Measurements from ENCODE around the gene GARNL3. TPM values are rescaled to one million over a fixed set of nuclear protein-coding genes. Genes with fewer than 3 reads are reported as not detected.

GARNL3 gene
- total and polyA plus RNA-seq, 2 experiments from 2014 or later = 24.8 to 34.2 TPM

- Histone ChIP-seq H3K4me3 (no peak overlapping the region), H3K27ac (peak overlapping the region; percentile 66), H3K9me3 (ENCODE audit: low read depth) (no peaks in the 10 kb centered on the region), H3K27me3 (no peaks in the 10 kb centered on the region), H3K36me3 (no peaks in the 10 kb centered on the region), H3K4me1 (ENCODE audit: low read depth) (peaks cover 12% of the 10 kb centered on the region)
- TF ChIP-seq CTCF (IDR thresholded peaks at IDR 0.05; ENCODE audit: low read depth, low read length) = no peak
- DNase-seq (ENCODE audit: low read depth in 1 of 2, low spot score in 1 of 2) = no peak
These were observed 23.2 kb upstream of the GARNL3 start for GRCh38 chr9:127241354-127241753.

DNA sequence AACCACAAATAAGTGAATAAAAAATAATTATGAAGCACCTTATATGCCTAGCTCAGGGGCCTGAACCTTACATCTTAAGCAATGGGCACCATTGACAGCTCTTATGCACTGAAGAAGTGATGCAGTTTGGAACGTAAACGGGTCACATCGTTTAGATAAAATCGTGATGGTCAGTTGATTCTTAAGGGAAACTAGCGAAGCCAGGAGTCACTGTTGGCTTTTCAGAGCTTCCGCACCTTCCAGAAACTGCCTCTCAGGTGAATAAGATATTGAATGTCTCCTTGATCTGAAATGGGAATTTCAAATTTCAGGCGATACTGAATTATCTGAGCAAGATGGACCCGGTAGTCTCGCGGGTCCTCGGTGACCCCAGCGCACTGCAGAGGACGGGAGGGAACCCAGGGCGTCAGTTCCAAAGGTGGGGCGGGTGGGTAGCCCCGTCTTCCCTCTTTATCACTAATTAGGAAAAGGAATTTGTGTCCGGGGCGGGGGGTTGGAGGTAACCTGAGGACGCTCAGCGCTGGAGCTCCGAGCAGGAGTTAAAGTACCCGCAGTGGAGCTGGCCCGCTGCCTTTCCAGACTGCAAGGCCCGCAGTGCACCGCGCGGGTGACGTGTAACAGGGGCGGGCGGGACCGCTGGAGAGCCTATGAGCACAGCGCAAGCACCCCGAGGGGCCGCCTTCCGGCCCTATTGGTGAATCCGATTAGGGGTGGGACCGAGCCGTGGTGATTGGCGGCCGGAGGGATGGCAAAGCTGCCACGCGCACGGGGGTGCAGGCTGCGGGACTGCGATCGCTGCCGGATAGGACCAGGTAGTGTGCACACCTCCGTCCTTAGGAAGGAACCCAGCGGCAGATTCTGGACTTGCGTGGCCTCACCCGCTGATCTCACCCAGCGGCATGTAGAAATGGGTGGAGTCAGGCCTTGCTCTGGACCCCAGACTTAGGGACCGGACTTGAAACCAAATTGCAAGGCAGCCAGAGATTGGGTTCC, 19.7 kb upstream of the GARNL3 start:
- TF ChIP-seq CTCF (IDR thresholded peaks at IDR 0.05; ENCODE audit: low read depth, low read length) = no peak

DNA sequence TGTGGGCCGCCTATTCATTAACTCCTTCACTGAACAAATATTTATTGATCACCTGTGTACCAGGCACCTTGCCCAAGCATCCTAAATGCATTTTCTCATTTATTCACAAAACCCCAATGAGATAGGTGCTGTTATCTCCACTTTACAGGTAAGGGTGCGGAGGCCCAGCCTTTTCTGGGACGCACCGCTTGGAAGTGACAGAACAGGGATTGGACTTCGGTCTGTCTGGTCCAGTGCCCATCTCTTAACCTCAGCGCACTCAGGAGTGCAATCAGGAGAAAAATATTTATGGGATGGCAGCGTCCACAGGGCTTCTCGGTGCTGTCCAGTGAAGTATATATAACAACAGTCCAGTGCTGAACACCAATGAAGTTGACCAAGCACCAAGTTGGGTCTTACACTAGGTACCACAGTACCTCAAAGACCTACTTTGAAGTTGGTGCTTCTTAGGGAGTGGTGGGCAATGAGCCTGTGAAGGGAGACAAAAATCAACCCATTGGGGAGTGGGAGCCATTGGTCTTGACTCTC, 18.9 kb upstream of the GARNL3 start:
- no peak overlapping the region for H3K27ac ChIP-seq
- no peaks in the 10 kb centered on the region for H3K9me3 ChIP-seq (ENCODE audit: low read depth)
- H3K4me3 ChIP-seq = peak overlapping the region; percentile 47
- no peak for DNase-seq (ENCODE audit: low read depth in 1 of 2, low spot score in 1 of 2)
- no peak for TF ChIP-seq CTCF (IDR thresholded peaks at IDR 0.05; ENCODE audit: low read depth, low read length)
- no peaks in the 10 kb centered on the region for H3K27me3 ChIP-seq
- H3K4me1 ChIP-seq (ENCODE audit: low read depth) = peaks cover 12% of the 10 kb centered on the region
- no peaks in the 10 kb centered on the region for H3K36me3 ChIP-seq

More for the DNA sequence above, 19.7 kb upstream of the GARNL3 start:
- Histone ChIP-seq H3K27ac (no peak overlapping the region), H3K36me3 (no peaks in the 10 kb centered on the region), H3K4me1 (ENCODE audit: low read depth) (peaks cover 12% of the 10 kb centered on the region), H3K27me3 (no peaks in the 10 kb centered on the region), H3K9me3 (ENCODE audit: low read depth) (no peaks in the 10 kb centered on the region), H3K4me3 (peak overlapping the region; percentile 47)
- DNase-seq (ENCODE audit: low read depth in 1 of 2, low spot score in 1 of 2) = peak; percentile 96 to 99

DNA sequence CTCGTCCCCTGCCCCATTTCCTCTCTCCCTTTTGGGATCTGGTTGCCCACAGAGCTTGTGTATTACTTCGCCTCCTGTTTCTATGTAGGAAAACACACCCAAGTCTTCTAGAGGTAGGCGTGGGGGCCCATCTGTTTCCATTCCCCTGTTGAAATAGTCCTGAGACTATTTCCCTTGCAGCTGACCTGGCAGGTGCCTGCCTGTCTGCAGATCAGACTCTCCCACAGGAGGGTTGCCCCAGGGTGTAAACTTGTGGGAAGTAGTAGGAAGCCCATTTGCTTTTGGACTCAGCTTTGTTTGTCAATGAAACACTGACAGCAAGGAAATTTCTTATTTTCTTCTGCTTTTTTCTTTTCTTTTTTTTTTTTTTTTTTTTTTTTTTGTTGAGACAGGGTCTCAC, 16.3 kb upstream of the GARNL3 start:
- Histone ChIP-seq H3K27ac (no peak overlapping the region), H3K4me3 (no peak overlapping the region), H3K36me3 (no peaks in the 10 kb centered on the region), H3K4me1 (ENCODE audit: low read depth) (no peaks in the 10 kb centered on the region), H3K27me3 (no peaks in the 10 kb centered on the region), H3K9me3 (ENCODE audit: low read depth) (no peaks in the 10 kb centered on the region)
- TF ChIP-seq CTCF (IDR thresholded peaks at IDR 0.05; ENCODE audit: low read depth, low read length) = no peak
- DNase-seq (ENCODE audit: low read depth in 1 of 2, low spot score in 1 of 2) = no peak

DNA sequence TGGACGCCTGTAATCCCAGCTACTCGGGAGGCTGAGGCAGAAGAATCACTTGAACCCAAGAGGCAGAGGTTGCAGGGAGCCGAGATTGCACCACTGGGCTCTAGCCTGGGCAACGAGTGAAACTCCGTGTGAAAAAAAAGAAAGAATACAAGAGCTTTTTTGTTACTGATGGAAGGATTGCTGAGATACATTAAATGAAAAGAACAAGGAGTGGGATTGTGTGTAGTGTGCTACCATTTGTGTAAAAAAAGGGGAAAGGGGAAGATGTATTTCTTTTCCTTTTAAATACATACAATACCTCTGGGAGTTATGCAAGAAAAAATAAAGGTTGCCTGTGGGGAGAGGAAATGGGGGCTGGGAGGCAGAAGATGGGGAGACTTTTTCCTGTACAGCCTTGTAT, 14.7 kb upstream of the GARNL3 start:
- no peak for TF ChIP-seq CTCF (IDR thresholded peaks at IDR 0.05; ENCODE audit: low read depth, low read length)
- Histone ChIP-seq H3K9me3 (ENCODE audit: low read depth) (no peaks in the 10 kb centered on the region), H3K4me1 (ENCODE audit: low read depth) (no peaks in the 10 kb centered on the region), H3K27me3 (no peaks in the 10 kb centered on the region), H3K4me3 (no peak overlapping the region), H3K36me3 (no peaks in the 10 kb centered on the region), H3K27ac (no peak overlapping the region)
- DNase-seq (ENCODE audit: low read depth in 1 of 2, low spot score in 1 of 2) = no peak

All from cardiac muscle cell (in vitro differentiated cells and primary cell).